ENCODE data around the gene SESN3. TPM values are rescaled to one million over a fixed set of nuclear protein-coding genes. Genes with fewer than 3 reads are reported as not detected.

Gene SESN3
- polyA plus RNA-seq, 1 donor from 2014 or later: 11.1 TPM

DNA sequence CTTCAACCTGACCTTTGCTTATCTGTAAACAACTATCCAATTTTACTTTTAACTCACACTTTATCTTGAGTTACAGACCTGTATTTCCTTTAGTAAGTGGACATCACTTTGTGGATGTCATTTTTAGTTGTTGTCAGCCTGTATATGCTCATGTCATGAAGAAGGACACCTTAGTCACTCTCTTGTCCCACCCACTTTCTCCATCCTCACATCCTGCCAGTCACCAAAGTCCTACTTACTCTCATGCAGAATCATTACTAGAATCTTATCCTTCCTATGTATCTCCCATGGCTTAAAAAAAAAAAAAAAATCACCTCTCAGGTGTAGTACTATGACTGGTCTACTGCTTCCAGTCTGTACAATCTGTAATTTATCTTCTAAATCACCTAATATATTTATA is 43.3 kb downstream of the SESN3 start:
- TF ChIP-seq EP300 (conservative IDR thresholded peaks at IDR 0.05; ENCODE audit: poor library complexity, severe bottlenecking): no peak
- no peak for TF ChIP-seq MXI1 (conservative IDR thresholded peaks at IDR 0.05; ENCODE audit: poor library complexity, severe bottlenecking)
- TF ChIP-seq TAF1 (IDR thresholded peaks at IDR 0.05; ENCODE audit: low read depth): no peak
- TF ChIP-seq SMC3 (conservative IDR thresholded peaks at IDR 0.05; ENCODE audit: poor library complexity): no peak
- TF ChIP-seq REST (IDR thresholded peaks at IDR 0.05; ENCODE audit: borderline replicate concordance): no peak
- TF ChIP-seq EZH2 (IDR thresholded peaks at IDR 0.05; ENCODE audit: borderline replicate concordance, insufficient read depth, low read length, poor library complexity, severe bottlenecking): no peak
- no peak overlapping the region for H3K4me3 ChIP-seq (ENCODE audit: low read length)
- H3K9ac ChIP-seq (ENCODE audit: low read length): no peak overlapping the region
- no peaks in the 10 kb centered on the region for H3F3A ChIP-seq (ENCODE audit: insufficient read depth, low read length, poor library complexity, severe bottlenecking)
- no peak overlapping the region for H2AFZ ChIP-seq (ENCODE audit: low read depth, low read length)
- H3K4me2 ChIP-seq (ENCODE audit: low read length): no peak overlapping the region
- no peaks in the 10 kb centered on the region for H3K9me3 ChIP-seq (ENCODE audit: low read length)
- peaks cover 6% of the 10 kb centered on the region for H3K36me3 ChIP-seq (ENCODE audit: insufficient read depth, low read length)
- H3K27ac ChIP-seq (ENCODE audit: low read length): no peak overlapping the region
- H4K20me1 ChIP-seq (ENCODE audit: insufficient read depth): no peaks in the 10 kb centered on the region
- no peaks in the 10 kb centered on the region for H3K27me3 ChIP-seq (ENCODE audit: insufficient read depth, low read depth, low read length)
- H3K79me2 ChIP-seq (replicated peaks; ENCODE audit: insufficient read depth, low read length): no peaks in the 10 kb centered on the region
- H3K9me2 ChIP-seq (ENCODE audit: insufficient read depth, low read length): no peaks in the 10 kb centered on the region

- no peaks in the 10 kb centered on the region for H3F3A ChIP-seq (ENCODE audit: insufficient read depth, low read length, poor library complexity, severe bottlenecking)
- no peaks in the 10 kb centered on the region for H3K9me2 ChIP-seq (ENCODE audit: insufficient read depth, low read length)
- H2AFZ ChIP-seq (ENCODE audit: low read depth, low read length): no peak overlapping the region
- no peak overlapping the region for H3K4me2 ChIP-seq (ENCODE audit: low read length)
- H3K9me3 ChIP-seq (ENCODE audit: low read length): no peaks in the 10 kb centered on the region
- H3K27ac ChIP-seq (ENCODE audit: low read length): no peak overlapping the region
- H3K27me3 ChIP-seq (ENCODE audit: insufficient read depth, low read depth, low read length): no peaks in the 10 kb centered on the region
- no peaks in the 10 kb centered on the region for H4K20me1 ChIP-seq (ENCODE audit: insufficient read depth)
- H3K79me2 ChIP-seq (replicated peaks; ENCODE audit: insufficient read depth, low read length): no peaks in the 10 kb centered on the region
- no peak for TF ChIP-seq MXI1 (conservative IDR thresholded peaks at IDR 0.05; ENCODE audit: poor library complexity, severe bottlenecking)
- TF ChIP-seq TAF1 (IDR thresholded peaks at IDR 0.05; ENCODE audit: low read depth): no peak
- no peak for TF ChIP-seq EP300 (conservative IDR thresholded peaks at IDR 0.05; ENCODE audit: poor library complexity, severe bottlenecking)
- TF ChIP-seq RAD21 (conservative IDR thresholded peaks at IDR 0.05): no peak
- no peak for TF ChIP-seq POLR2AphosphoS5 (IDR thresholded peaks at IDR 0.05)
- no peak overlapping the region for H3K4me3 ChIP-seq (ENCODE audit: low read length)
- no peak overlapping the region for H3K9ac ChIP-seq (ENCODE audit: low read length)
- H3K36me3 ChIP-seq (ENCODE audit: insufficient read depth, low read length): no peaks in the 10 kb centered on the region
Measured at GRCh38 chr11:95182397-95182796, 48.6 kb downstream of the SESN3 start.

GRCh38 chr11:95175818-95176380 is 55.1 kb downstream of the SESN3 start:
- Histone ChIP-seq H3K9me3 (ENCODE audit: low read length) (no peaks in the 10 kb centered on the region), H3K27me3 (ENCODE audit: insufficient read depth, low read depth, low read length) (no peaks in the 10 kb centered on the region), H3F3A (ENCODE audit: insufficient read depth, low read length, poor library complexity, severe bottlenecking) (no peaks in the 10 kb centered on the region), H3K27ac (ENCODE audit: low read length) (no peak overlapping the region), H4K20me1 (ENCODE audit: insufficient read depth) (no peaks in the 10 kb centered on the region), H3K4me2 (ENCODE audit: low read length) (no peak overlapping the region), H3K79me2 (replicated peaks; ENCODE audit: insufficient read depth, low read length) (no peaks in the 10 kb centered on the region), H3K36me3 (ENCODE audit: insufficient read depth, low read length) (no peaks in the 10 kb centered on the region), H2AFZ (ENCODE audit: low read depth, low read length) (no peak overlapping the region), H3K9ac (ENCODE audit: low read length) (no peak overlapping the region), H3K4me3 (ENCODE audit: low read length) (no peak overlapping the region), H3K9me2 (ENCODE audit: insufficient read depth, low read length) (no peaks in the 10 kb centered on the region)
- no peak for TF ChIP-seq EP300 (conservative IDR thresholded peaks at IDR 0.05; ENCODE audit: poor library complexity, severe bottlenecking)
- no peak for TF ChIP-seq MXI1 (conservative IDR thresholded peaks at IDR 0.05; ENCODE audit: poor library complexity, severe bottlenecking)
- no peak for TF ChIP-seq RAD21 (conservative IDR thresholded peaks at IDR 0.05)
- no peak for TF ChIP-seq CTCF (IDR thresholded peaks at IDR 0.05; ENCODE audit: poor library complexity, severe bottlenecking)
- no peak for TF ChIP-seq EZH2 (IDR thresholded peaks at IDR 0.05; ENCODE audit: borderline replicate concordance, insufficient read depth, low read length, poor library complexity, severe bottlenecking)
- no peak for TF ChIP-seq SMC3 (conservative IDR thresholded peaks at IDR 0.05; ENCODE audit: poor library complexity)
- no peak for TF ChIP-seq POLR2AphosphoS5 (IDR thresholded peaks at IDR 0.05)
- TF ChIP-seq REST (IDR thresholded peaks at IDR 0.05; ENCODE audit: borderline replicate concordance): no peak
- TF ChIP-seq TAF1 (IDR thresholded peaks at IDR 0.05; ENCODE audit: low read depth): no peak
